Thyroid gland (tissue), 4 donors: ENCODE data around the gene LRRC58.

Experiments used
- POLR2A ChIP-seq, 2 donors: fragments of 450-650 bp; IDR thresholded peaks; one replicate each; pipeline ENCODE4 v1.6.1; 2017; ENCODE audit warnings: antibody characterized with exemption in 2 of 2, mild to moderate bottlenecking in 2 of 2, moderate library complexity in 1 of 2
- TF ChIP-seq, protein P1 (sequence below), 6 experiments: fragments of 200-600 bp in 3 of 6; fragments of 450-650 bp in 3 of 6; sonication (generic) in 3 of 6; IDR thresholded peaks; one replicate each; pipeline ENCODE4 v1.5.1; 2016 to 2019; ENCODE audit warnings: antibody characterized with exemption in 6 of 6, mild to moderate bottlenecking in 2 of 6, inconsistent platforms in 1 of 6, moderate library complexity in 1 of 6

DNA sequence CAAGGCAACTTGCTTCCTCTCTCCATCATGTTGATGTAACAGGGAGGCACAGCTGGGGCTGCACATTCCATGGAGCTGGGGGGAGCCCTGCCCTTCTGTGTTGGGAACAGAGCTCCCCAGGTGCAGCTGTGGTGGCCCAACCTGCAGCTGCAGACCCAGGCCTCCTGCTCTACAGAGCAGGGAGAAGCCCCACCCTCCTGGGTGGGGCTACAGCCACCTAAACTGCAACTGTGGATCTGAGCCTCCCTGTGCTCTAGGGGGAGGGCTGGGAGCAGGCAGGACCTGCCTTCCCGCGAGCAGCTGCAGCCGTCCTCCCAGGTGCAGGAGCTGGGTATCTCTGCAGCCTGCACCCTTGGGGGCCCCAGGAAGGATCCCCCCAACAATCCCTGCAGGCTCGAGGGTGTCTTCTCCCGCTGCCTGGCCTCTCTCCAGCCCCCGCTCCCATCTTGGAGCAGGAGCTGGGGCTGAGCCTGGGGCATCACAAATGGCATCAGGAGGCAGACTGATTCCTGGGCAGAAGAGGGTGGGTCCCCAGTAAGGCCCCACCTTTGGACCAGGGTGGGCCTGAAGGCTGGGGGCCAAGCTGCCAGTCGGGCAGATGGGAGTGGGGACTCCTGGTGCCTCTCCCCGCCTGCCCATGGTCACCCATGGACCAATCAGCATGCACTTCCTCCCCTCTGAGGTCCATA, 7.4 kb downstream of the LRRC58 start:
- TF ChIP-seq, protein P1, sequence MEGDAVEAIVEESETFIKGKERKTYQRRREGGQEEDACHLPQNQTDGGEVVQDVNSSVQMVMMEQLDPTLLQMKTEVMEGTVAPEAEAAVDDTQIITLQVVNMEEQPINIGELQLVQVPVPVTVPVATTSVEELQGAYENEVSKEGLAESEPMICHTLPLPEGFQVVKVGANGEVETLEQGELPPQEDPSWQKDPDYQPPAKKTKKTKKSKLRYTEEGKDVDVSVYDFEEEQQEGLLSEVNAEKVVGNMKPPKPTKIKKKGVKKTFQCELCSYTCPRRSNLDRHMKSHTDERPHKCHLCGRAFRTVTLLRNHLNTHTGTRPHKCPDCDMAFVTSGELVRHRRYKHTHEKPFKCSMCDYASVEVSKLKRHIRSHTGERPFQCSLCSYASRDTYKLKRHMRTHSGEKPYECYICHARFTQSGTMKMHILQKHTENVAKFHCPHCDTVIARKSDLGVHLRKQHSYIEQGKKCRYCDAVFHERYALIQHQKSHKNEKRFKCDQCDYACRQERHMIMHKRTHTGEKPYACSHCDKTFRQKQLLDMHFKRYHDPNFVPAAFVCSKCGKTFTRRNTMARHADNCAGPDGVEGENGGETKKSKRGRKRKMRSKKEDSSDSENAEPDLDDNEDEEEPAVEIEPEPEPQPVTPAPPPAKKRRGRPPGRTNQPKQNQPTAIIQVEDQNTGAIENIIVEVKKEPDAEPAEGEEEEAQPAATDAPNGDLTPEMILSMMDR (IDR thresholded peaks at IDR 0.05) = no peak
- no peak for TF ChIP-seq POLR2A (IDR thresholded peaks at IDR 0.05)
